Effector memory CD8-positive, alpha-beta T cell (primary cell): ENCODE results near the gene PNPLA5.
A peak's percentile ranks its signal among the peaks of the same experiment; 100 is the strongest.
"Not testable (repeated sequence)": the region's sequence is repeated elsewhere in the genome, so short reads cannot be mapped to it uniquely, and the experiment has no call there.

ENCODE experiments used
- ATAC-seq: fragments of 150-1000 bp; cut with Tn5 transposase; replicated peaks from 2 replicates; pipeline ENCODE4 v1.10.0; 2021; ENCODE audit warnings: mild to moderate bottlenecking, moderate library complexity
- DNase-seq, 3 experiments: peaks; one replicate each; pipeline ENCODE4 v3.0.0; 2021
- H3K27ac Mint-ChIP-seq, 2 donors: one replicate each; pipeline ENCODE4 v1.8.0; 2022; ENCODE audit warnings: mild to moderate bottlenecking in 2 of 2, mixed read lengths in 2 of 2, moderate library complexity in 2 of 2
- H3K27me3 Mint-ChIP-seq, 2 donors: one replicate each; pipeline ENCODE4 v1.8.0; 2022; ENCODE audit warnings: mixed read lengths in 2 of 2
- H3K36me3 Mint-ChIP-seq: one replicate; pipeline ENCODE4 v1.8.0; 2022; ENCODE audit warnings: mild to moderate bottlenecking, moderate library complexity, mixed read lengths; ENCODE audit not compliant: insufficient read depth
- H3K4me1 Mint-ChIP-seq, 2 donors: one replicate each; pipeline ENCODE4 v1.8.0; 2022; ENCODE audit warnings: low read depth in 2 of 2, mixed read lengths in 2 of 2
- H3K4me3 Mint-ChIP-seq, 2 donors: one replicate each; pipeline ENCODE4 v1.8.0; 2022; ENCODE audit warnings: mild to moderate bottlenecking in 2 of 2, mixed read lengths in 2 of 2, moderate library complexity in 2 of 2
- H3K9me3 Mint-ChIP-seq, 2 donors: one replicate each; pipeline ENCODE4 v1.8.0; 2022; ENCODE audit warnings: mixed read lengths in 2 of 2

PNPLA5 gene

GRCh38 chr22:43919106-43919973 is 27.5 kb upstream of the PNPLA5 start:
- no peaks in the 10 kb centered on the region for H3K9me3 Mint-ChIP-seq
- H3K36me3 Mint-ChIP-seq = no peaks in the 10 kb centered on the region
- H3K27ac Mint-ChIP-seq = no peak overlapping the region
- H3K4me1 Mint-ChIP-seq = peaks cover 5 to 6% of the 10 kb centered on the region in 2 donors
- H3K27me3 Mint-ChIP-seq = peaks cover 34 to 76% of the 10 kb centered on the region in 2 donors
- H3K4me3 Mint-ChIP-seq = no peak overlapping the region
- DNase-seq = no peak
- no peak for ATAC-seq

DNA sequence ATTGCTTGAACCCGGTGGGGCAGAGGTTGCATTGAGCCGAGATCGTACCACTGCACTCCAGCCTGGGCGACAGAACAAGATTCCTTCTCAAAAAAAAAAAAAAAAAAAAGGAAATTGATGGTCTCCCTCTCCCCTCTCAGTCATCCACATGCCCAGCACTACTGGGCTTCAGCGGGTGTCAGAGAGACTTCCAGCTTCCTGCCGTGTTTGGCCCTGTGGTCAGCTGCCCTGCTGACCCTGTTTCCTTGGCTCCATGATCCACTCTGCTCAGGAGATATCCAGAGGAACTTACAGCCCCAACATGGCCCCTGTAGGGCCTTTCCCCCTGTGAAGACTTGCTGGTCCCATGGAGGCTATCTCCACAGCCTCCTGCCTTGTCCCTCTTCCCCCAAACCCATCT is 25.7 kb upstream of the PNPLA5 start:
- Mint-ChIP-seq H3K4me3 (no peak overlapping the region), H3K27me3 (peaks cover 47 to 68% of the 10 kb centered on the region in 2 donors), H3K27ac (no peak overlapping the region), H3K4me1 (no peaks in the 10 kb centered on the region), H3K36me3 (no peaks in the 10 kb centered on the region), H3K9me3 (no peaks in the 10 kb centered on the region)
- DNase-seq (no peak), ATAC-seq (no peak)

DNA sequence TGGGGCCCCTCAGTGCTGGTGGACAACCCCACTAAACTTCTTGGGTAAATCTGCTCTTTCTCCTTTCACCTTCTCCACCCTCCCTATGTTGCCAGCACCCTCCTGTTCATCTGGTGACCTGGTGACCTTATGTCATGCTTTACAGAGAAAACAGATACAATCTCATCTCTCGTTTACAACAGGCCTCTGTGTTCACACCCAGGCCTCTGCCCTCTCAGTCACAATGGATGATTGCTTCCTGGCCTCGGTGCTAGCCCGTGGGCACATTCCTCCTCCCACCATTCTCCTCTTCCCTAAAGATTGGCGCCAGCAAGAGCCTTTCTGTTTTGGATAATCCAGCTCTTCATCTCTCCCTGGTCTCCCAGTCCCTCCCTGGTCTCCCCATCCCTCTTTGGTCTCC is 19.5 kb upstream of the PNPLA5 start:
- H3K36me3 Mint-ChIP-seq = no peaks in the 10 kb centered on the region
- no peaks in the 10 kb centered on the region for H3K4me1 Mint-ChIP-seq
- no peak overlapping the region for H3K4me3 Mint-ChIP-seq
- no peak overlapping the region for H3K27ac Mint-ChIP-seq
- H3K9me3 Mint-ChIP-seq = no peaks in the 10 kb centered on the region
- no peak for DNase-seq
- H3K27me3 Mint-ChIP-seq = peaks cover 34 to 57% of the 10 kb centered on the region in 2 donors
- ATAC-seq = no peak

DNA sequence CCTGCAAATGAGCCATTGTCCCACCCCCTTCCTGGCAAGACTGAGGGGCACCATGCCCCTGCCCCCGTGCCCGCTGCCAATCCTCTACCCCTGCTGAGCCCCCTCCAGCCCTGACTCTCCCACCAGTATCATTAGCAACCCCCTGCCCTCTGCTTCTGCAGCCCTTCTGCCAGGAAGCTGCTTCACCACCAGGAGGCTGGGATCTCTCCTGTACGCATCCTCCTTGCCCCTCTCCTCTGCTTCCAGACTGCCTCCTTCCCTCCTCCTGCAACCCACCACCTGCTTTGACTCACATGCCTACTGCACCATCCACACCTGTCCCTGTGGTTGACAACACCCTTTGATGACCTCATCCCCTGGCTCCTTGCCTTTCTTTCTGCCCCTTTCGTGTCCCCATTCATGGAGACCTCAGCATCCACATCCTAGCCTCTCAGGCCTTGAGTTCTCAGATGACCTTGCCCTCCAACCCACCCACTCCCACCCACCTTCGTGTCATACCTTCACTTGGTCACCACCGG is 18.4 kb upstream of the PNPLA5 start:
- DNase-seq (no peak), ATAC-seq (no peak)
- Mint-ChIP-seq H3K9me3 (no peaks in the 10 kb centered on the region), H3K4me1 (no peaks in the 10 kb centered on the region), H3K27ac (no peak overlapping the region), H3K4me3 (no peak overlapping the region), H3K27me3 (peaks cover 37 to 66% of the 10 kb centered on the region in 2 donors), H3K36me3 (no peaks in the 10 kb centered on the region)

DNA sequence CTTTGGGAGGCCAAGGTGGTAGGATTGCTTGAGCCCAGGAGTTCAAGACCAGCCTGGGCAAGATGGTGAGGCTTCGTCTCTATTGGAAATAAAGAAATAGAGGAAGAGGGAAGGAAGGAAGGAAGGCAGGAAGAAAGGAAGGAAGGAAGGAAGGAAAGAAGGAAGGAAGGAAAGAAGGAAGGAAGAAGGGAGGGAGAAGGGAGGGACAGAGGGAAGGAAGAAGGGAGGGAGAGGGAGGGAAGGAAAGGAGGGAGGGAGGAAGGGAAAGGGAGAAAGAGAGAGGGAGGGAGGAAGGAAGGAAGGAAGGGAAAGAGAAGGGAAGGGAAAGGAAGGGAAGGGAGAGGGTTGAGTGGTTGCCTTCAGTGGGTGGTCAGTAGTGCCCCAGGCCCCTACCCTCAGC is 17.9 kb upstream of the PNPLA5 start:
- Mint-ChIP-seq H3K27me3 (peaks cover 37 to 67% of the 10 kb centered on the region in 2 donors), H3K4me3 (no peak overlapping the region), H3K27ac (no peak overlapping the region), H3K36me3 (no peaks in the 10 kb centered on the region), H3K4me1 (no peaks in the 10 kb centered on the region), H3K9me3 (no peaks in the 10 kb centered on the region)
- no peak for DNase-seq
- no peak for ATAC-seq

DNA sequence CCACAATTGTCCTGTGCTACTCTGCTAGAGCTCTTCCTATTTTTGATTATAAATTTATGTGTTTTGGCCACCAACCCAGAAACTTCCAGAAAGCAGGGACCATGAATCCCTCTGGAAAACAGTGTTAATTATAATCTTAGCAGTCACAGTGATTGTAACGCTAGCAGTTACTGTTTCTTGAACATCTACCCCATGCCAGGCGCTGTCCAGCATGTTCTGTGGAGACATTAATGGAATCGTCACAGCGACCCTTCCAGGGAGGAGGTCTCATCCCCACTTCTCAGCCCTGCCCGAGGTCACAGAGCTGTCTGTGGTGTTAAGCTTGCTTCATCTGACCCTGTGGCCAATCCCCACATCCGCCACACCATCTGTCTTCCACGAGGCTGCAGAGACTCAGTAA is 13.9 kb upstream of the PNPLA5 start:
- ATAC-seq = no peak
- Mint-ChIP-seq H3K36me3 (peaks cover 3% of the 10 kb centered on the region), H3K27ac (no peak overlapping the region), H3K4me1 (no peaks in the 10 kb centered on the region), H3K4me3 (no peak overlapping the region), H3K27me3 (peaks cover 38 to 76% of the 10 kb centered on the region in 2 donors), H3K9me3 (no peaks in the 10 kb centered on the region)
- no peak for DNase-seq

- not testable (repeated sequence) for H3K4me3 Mint-ChIP-seq, H3K4me1 Mint-ChIP-seq, H3K9me3 Mint-ChIP-seq, ATAC-seq, H3K27ac Mint-ChIP-seq, H3K36me3 Mint-ChIP-seq
- peaks cover 38 to 76% of the 10 kb centered on the region in 2 donors for H3K27me3 Mint-ChIP-seq
- DNase-seq = peak in 2 of 3 experiments; percentile 9 to 26
Observed at GRCh38 chr22:43904412-43904811, 12.6 kb upstream of the PNPLA5 start.

DNA sequence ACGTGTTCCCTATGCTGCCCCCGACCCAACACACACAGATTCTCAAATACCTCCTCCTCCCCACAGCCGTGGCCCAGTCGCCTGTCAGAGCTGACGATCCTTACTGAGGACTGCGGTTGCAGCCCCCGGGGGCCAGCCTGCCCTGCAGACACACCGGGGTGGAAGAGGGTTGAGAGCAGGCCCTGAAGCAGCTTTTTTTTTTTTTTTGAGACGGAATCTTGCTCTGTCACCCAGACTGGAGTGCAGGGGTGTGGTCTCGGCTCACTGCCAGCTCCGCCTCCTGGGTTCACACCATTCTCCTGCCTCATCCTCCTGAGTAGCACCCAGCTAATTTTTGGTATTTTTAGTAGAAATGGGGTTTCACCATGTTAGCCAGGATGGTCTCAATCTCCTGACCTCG is 11.2 kb upstream of the PNPLA5 start:
- H3K4me1 Mint-ChIP-seq, H3K4me3 Mint-ChIP-seq, ATAC-seq, H3K36me3 Mint-ChIP-seq, H3K27ac Mint-ChIP-seq, DNase-seq, H3K9me3 Mint-ChIP-seq: not testable (repeated sequence)
- peaks cover 38 to 76% of the 10 kb centered on the region in 2 donors for H3K27me3 Mint-ChIP-seq

DNA sequence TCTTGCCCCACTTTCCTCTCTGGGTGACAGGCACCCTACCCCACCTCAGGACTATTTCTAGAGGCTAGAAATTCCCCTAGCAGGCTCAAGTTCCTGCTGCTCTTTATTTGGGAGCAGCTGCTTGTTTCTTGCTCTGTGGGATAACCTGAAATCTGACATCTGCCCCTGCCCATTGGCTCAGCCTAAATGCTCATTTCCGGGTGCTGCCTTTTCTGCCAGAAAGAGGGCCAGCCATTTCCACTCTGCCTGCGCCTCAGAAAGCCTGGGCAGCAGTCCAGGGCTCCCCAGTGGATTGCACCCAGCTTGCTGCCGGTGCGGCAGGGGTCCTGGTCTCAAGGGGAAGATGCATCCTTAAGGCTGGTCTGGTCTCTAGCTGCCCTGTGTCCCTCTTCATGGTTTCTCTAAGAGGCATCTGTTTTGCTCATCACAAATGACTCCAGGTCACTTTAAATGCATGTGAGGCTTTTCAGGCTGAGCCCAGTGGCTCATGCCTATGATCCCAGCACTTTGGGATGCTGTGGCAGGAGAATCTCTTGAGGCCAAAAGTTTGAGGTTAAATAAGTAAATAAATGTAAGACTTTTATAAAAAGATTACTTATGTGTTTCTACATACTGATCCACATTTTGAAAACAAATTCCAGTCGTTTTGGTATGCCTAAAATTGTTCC is 10.3 kb upstream of the PNPLA5 start:
- Mint-ChIP-seq H3K4me1 (no peaks in the 10 kb centered on the region), H3K4me3 (no peak overlapping the region), H3K27me3 (peaks cover 39 to 74% of the 10 kb centered on the region in 2 donors), H3K9me3 (no peaks in the 10 kb centered on the region), H3K36me3 (peaks cover 4% of the 10 kb centered on the region), H3K27ac (no peak overlapping the region)
- DNase-seq (no peak), ATAC-seq (no peak)

DNA sequence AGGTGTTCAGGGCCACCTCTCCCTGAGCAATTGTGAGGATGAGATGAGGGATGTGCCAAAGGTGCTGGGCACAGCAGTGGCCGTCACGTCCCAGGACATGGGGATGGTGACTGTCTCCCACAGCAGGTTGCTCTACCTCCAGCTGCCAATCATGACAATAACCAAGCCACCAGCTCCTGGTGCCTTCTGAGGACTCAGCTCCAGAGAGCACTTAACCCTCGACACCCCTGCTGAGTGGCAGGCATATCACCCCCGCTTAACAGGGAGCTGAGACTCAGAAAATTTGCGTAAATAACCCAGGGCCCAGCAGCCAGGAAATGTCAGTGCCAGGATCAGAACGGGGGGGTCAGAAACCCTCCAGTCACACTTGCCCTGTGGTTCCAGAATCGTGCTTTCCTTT is 8.4 kb upstream of the PNPLA5 start:
- DNase-seq = no peak
- peaks cover 4% of the 10 kb centered on the region for H3K36me3 Mint-ChIP-seq
- no peak overlapping the region for H3K4me3 Mint-ChIP-seq
- ATAC-seq = no peak
- no peaks in the 10 kb centered on the region for H3K4me1 Mint-ChIP-seq
- H3K27ac Mint-ChIP-seq = no peak overlapping the region
- H3K27me3 Mint-ChIP-seq = peaks cover 42 to 78% of the 10 kb centered on the region in 2 donors
- H3K9me3 Mint-ChIP-seq = no peaks in the 10 kb centered on the region

DNA sequence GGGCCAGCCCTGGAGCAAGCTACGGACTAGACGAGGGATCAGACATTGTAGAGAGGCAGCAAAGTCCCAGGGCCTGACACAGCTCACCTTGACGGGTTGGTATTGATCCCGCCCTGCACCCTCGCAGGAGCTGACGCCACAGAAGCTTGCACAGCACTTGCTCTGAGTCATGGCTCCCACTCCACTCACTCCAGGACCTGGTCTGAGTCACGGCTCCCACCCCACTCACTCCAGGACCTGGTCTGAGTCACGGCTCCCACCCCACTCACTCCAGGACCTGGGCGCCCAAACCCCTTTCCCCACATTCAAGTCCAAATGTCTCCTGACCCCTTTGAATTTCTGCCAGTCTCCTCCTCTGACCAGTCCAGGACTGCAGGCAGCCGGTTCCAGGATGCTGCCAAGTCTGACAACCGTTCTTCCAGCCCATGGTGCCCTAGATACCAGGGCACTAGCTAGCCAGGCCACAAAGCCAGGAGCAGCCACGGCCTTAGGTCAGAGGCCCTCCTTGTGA is 6.0 kb upstream of the PNPLA5 start:
- Mint-ChIP-seq H3K4me3 (no peak overlapping the region), H3K4me1 (no peaks in the 10 kb centered on the region), H3K27ac (no peak overlapping the region), H3K27me3 (peaks cover 38 to 78% of the 10 kb centered on the region in 2 donors), H3K36me3 (peaks cover 6% of the 10 kb centered on the region), H3K9me3 (no peaks in the 10 kb centered on the region)
- no peak for ATAC-seq
- DNase-seq = no peak

GRCh38 chr22:43895986-43896645 is 4.3 kb upstream of the PNPLA5 start:
- DNase-seq (no peak), ATAC-seq (no peak)
- Mint-ChIP-seq H3K9me3 (no peaks in the 10 kb centered on the region), H3K36me3 (peaks cover 6% of the 10 kb centered on the region), H3K4me1 (no peaks in the 10 kb centered on the region), H3K4me3 (no peak overlapping the region), H3K27me3 (peaks cover 23 to 78% of the 10 kb centered on the region in 2 donors), H3K27ac (no peak overlapping the region)

GRCh38 chr22:43894122-43894521 is 2.3 kb upstream of the PNPLA5 start:
- H3K36me3 Mint-ChIP-seq = peaks cover 2% of the 10 kb centered on the region
- no peak overlapping the region for H3K27ac Mint-ChIP-seq
- H3K9me3 Mint-ChIP-seq = no peaks in the 10 kb centered on the region
- peaks cover 38 to 77% of the 10 kb centered on the region in 2 donors for H3K27me3 Mint-ChIP-seq
- H3K4me3 Mint-ChIP-seq = no peak overlapping the region
- ATAC-seq = no peak
- DNase-seq = no peak
- H3K4me1 Mint-ChIP-seq = no peaks in the 10 kb centered on the region
